H1 (cell line): Measurements from ENCODE around the gene NKAIN1. TPM values are rescaled to one million over a fixed set of nuclear protein-coding genes. Genes with fewer than 3 reads are reported as not detected.

Source experiments
- CTCF ChIA-PET: fragments of 300-600 bp; sonication (Branson Sonifier 250); formaldehyde crosslinking; loops from one replicate; lab custom pipeline; 2021; ENCODE audit not compliant: partially characterized antibody; lab: Charles Lee
- POLR2A ChIA-PET: fragments of 300-600 bp; sonication (Branson Sonifier 250); formaldehyde crosslinking; loops from one replicate; lab custom pipeline; 2021; ENCODE audit warnings: inconsistent platforms; ENCODE audit not compliant: partially characterized antibody; lab: Charles Lee
- DNase-seq, 2 experiments: peaks; one replicate each; pipeline versions ENCODE4 v3.0.0 to v3.0.0-alpha.2; 2010 to 2022; ENCODE audit warnings: low spot score in 2 of 2, low read depth in 1 of 2, mixed read lengths in 1 of 2
- FAIRE-seq: peaks from 2 replicates; lab custom pipeline; 2011; peaks lifted over from hg19 to GRCh38; lab: Jason Lieb, UNC
- H2AFZ ChIP-seq: 2 replicates; pipeline ENCODE4 v1.8.1; 2012; ENCODE audit warnings: low read length, inconsistent platforms
- H2AK5ac ChIP-seq: 2 replicates; pipeline ENCODE4 v1.6.1; 2013; ENCODE audit warnings: low read depth, low read length
- H2BK120ac ChIP-seq: replicated peaks from 2 replicates; pipeline ENCODE3; 2013; ENCODE audit warnings: low read depth, low read length, inconsistent platforms
- H2BK12ac ChIP-seq: 2 replicates; pipeline ENCODE4 v1.6.1; 2013; ENCODE audit warnings: low read depth, low read length
- H2BK15ac ChIP-seq: 2 replicates; pipeline ENCODE4 v1.6.1; 2013; ENCODE audit warnings: low read length
- H2BK20ac ChIP-seq: 2 replicates; pipeline ENCODE4 v1.6.1; 2013; ENCODE audit warnings: low read length
- H2BK5ac ChIP-seq: 2 replicates; pipeline ENCODE4 v1.6.1; 2013; ENCODE audit warnings: low read depth, low read length
- H3K14ac ChIP-seq: 2 replicates; pipeline ENCODE4 v1.6.1; 2013; ENCODE audit warnings: inconsistent platforms; ENCODE audit not compliant: insufficient read length
- H3K18ac ChIP-seq: 2 replicates; pipeline ENCODE4 v1.6.1; 2013; ENCODE audit warnings: low read length; ENCODE audit errors: extremely low read depth
- H3K23ac ChIP-seq: 2 replicates; pipeline ENCODE4 v1.6.1; 2013; ENCODE audit warnings: inconsistent platforms; ENCODE audit not compliant: insufficient read length
- H3K23me2 ChIP-seq: 2 replicates; pipeline ENCODE4 v1.6.1; 2013; ENCODE audit warnings: low read depth, low read length
- H3K27ac ChIP-seq: 2 replicates; pipeline ENCODE4 v1.6.1; 2011; ENCODE audit warnings: low read depth, low read length, inconsistent platforms
- H3K27me3 ChIP-seq, 4 experiments: replicated peaks in 1 of 4; 1 replicate in 1 of 4; 2 replicates in 3 of 4; pipeline versions ENCODE4 v1.6.1 to v1.8.1; 2011 to 2013; ENCODE audit warnings: low read length in 3 of 4, mild to moderate bottlenecking in 3 of 4, inconsistent platforms in 2 of 4, mixed read lengths in 2 of 4, moderate library complexity in 1 of 4; ENCODE audit not compliant: control insufficient read depth in 3 of 4, insufficient read depth in 3 of 4; ENCODE audit errors: extremely low read depth in 1 of 4
- H3K36me3 ChIP-seq, 4 experiments: 2 replicates each; pipeline versions ENCODE4 v1.6.1 to v1.8.1; 2011 to 2013; ENCODE audit warnings: mild to moderate bottlenecking in 4 of 4, low read length in 3 of 4, moderate library complexity in 2 of 4, control low read depth in 1 of 4, inconsistent platforms in 1 of 4; ENCODE audit not compliant: insufficient read depth in 4 of 4, control insufficient read depth in 2 of 4
- H3K4ac ChIP-seq: replicated peaks from 2 replicates; pipeline ENCODE3; 2013; ENCODE audit warnings: low read length, low read depth, mixed read lengths, inconsistent platforms; ENCODE audit not compliant: insufficient read length
- H3K4me1 ChIP-seq, 4 experiments: replicated peaks in 1 of 4; 1 replicate in 1 of 4; 2 replicates in 3 of 4; pipeline versions ENCODE4 v1.6.1 to v1.8.1; 2011 to 2013; ENCODE audit warnings: low read length in 3 of 4, inconsistent platforms in 2 of 4, mixed read lengths in 1 of 4; ENCODE audit not compliant: insufficient read depth in 4 of 4, control insufficient read depth in 3 of 4
- H3K4me2 ChIP-seq, 2 experiments: 2 replicates each; pipeline versions ENCODE4 v1.6.1 to v1.8.1; 2011 to 2013; ENCODE audit warnings: low read depth in 2 of 2, low read length in 2 of 2, control low read depth in 1 of 2, inconsistent platforms in 1 of 2, mild to moderate bottlenecking in 1 of 2; ENCODE audit not compliant: insufficient read depth in 1 of 2
- H3K4me3 ChIP-seq, 4 experiments: fragments of 200-600, 300-600 bp in 1 of 4; sonication (generic), shearing (Covaris generic), sonication (Bioruptor Twin) in 1 of 4; 2 replicates each; pipeline versions ENCODE4 v1.5.1 to v1.8.1; 2011 to 2016; ENCODE audit warnings: low read length in 4 of 4, low read depth in 3 of 4, control low read depth in 2 of 4, inconsistent platforms in 2 of 4, mild to moderate bottlenecking in 2 of 4, mixed read lengths in 1 of 4, moderate library complexity in 1 of 4; ENCODE audit not compliant: insufficient read depth in 2 of 4; ENCODE audit errors: extremely low read depth in 1 of 4
- H3K56ac ChIP-seq: replicated peaks from 2 replicates; pipeline ENCODE3; 2013; ENCODE audit warnings: low read depth, mild to moderate bottlenecking, mixed read lengths, low read length, inconsistent platforms; ENCODE audit not compliant: insufficient read length
- H3K79me1 ChIP-seq: 2 replicates; pipeline ENCODE4 v1.6.1; 2013; ENCODE audit warnings: low read depth, low read length, control low read depth
- H3K79me2 ChIP-seq, 2 experiments: 2 replicates each; pipeline versions ENCODE4 v1.6.1 to v1.8.1; 2012 to 2013; ENCODE audit warnings: low read length in 2 of 2, mild to moderate bottlenecking in 2 of 2, inconsistent platforms in 1 of 2; ENCODE audit not compliant: insufficient read depth in 2 of 2, control insufficient read depth in 1 of 2
- H3K9ac ChIP-seq, 4 experiments: replicated peaks in 1 of 4; 1 replicate in 1 of 4; 2 replicates in 3 of 4; pipeline versions ENCODE4 v1.6.1 to v1.8.1; 2011 to 2013; ENCODE audit warnings: low read depth in 3 of 4, low read length in 3 of 4, control low read depth in 2 of 4, mild to moderate bottlenecking in 2 of 4, moderate library complexity in 2 of 4, inconsistent platforms in 1 of 4; ENCODE audit errors: extremely low read depth in 1 of 4
- H3K9me3 ChIP-seq, 2 experiments: 2 replicates each; pipeline versions ENCODE4 v1.6.1 to v1.8.1; 2012 to 2013; ENCODE audit warnings: mild to moderate bottlenecking in 2 of 2, moderate library complexity in 2 of 2, control low read depth in 1 of 2, inconsistent platforms in 1 of 2, low read depth in 1 of 2, low read length in 1 of 2, mixed read lengths in 1 of 2; ENCODE audit not compliant: insufficient read depth in 2 of 2
- H4K20me1 ChIP-seq, 2 experiments: replicated peaks in 1 of 2; 2 replicates each; pipeline versions ENCODE3 to v1.8.1; 2011 to 2013; ENCODE audit warnings: inconsistent platforms in 2 of 2, low read length in 2 of 2, mild to moderate bottlenecking in 1 of 2; ENCODE audit not compliant: insufficient read depth in 2 of 2, control insufficient read depth in 1 of 2
- H4K5ac ChIP-seq: 2 replicates; pipeline ENCODE4 v1.6.1; 2013; ENCODE audit warnings: low read length, low read depth, mixed read lengths, inconsistent platforms; ENCODE audit not compliant: insufficient read length
- H4K8ac ChIP-seq: 2 replicates; pipeline ENCODE4 v1.8.0; 2013; ENCODE audit warnings: mild to moderate bottlenecking, moderate library complexity, low read length, inconsistent platforms; ENCODE audit not compliant: insufficient read depth; ENCODE audit errors: extremely low read depth
- H4K91ac ChIP-seq: replicated peaks from 2 replicates; pipeline ENCODE3; 2013; ENCODE audit warnings: low read length, mixed read lengths, inconsistent platforms; ENCODE audit not compliant: insufficient read length
- ATF2 ChIP-seq: IDR thresholded peaks from 2 replicates; pipeline ENCODE4 v1.6.1; 2012; ENCODE audit warnings: low read length, inconsistent platforms
- ATF3 ChIP-seq: IDR thresholded peaks from 2 replicates; pipeline ENCODE4 v1.6.1; 2011; ENCODE audit warnings: low read depth, mild to moderate bottlenecking, low read length; ENCODE audit not compliant: insufficient read depth
- BCL11A ChIP-seq, 2 experiments: IDR thresholded peaks; one replicate each; pipeline ENCODE4 v1.6.1; 2011; ENCODE audit warnings: low read depth in 2 of 2, low read length in 2 of 2, mild to moderate bottlenecking in 2 of 2
- CBX5 ChIP-seq: fragments of 300-800, 300-1000 bp; sonication (generic); IDR thresholded peaks from 2 replicates; pipeline ENCODE4 v1.7.1; 2016; ENCODE audit warnings: antibody characterized with exemption, low read length, low read depth
- MAX ChIP-seq: IDR thresholded peaks from 2 replicates; pipeline ENCODE4 v1.6.1; 2012; ENCODE audit warnings: inconsistent platforms
- NRF1 ChIP-seq: IDR thresholded peaks from 2 replicates; pipeline ENCODE4 v1.6.1; 2011; ENCODE audit warnings: mild to moderate bottlenecking, low read depth, low read length, improper control_type of control experiment
- PHF8 ChIP-seq: fragments of 200-600 bp; sonication (generic); conservative IDR thresholded peaks from 2 replicates; pipeline ENCODE4 v1.7.1; 2012; ENCODE audit warnings: low read depth, mild to moderate bottlenecking, inconsistent platforms, low read length, moderate library complexity
- POU5F1 ChIP-seq: IDR thresholded peaks from 2 replicates; pipeline ENCODE4 v1.6.1; 2011; ENCODE audit warnings: low read depth, mild to moderate bottlenecking, low read length, moderate library complexity
- SIN3A ChIP-seq, 2 experiments: IDR thresholded peaks in 1 of 2; conservative IDR thresholded peaks in 1 of 2; 2 replicates each; pipeline ENCODE4 v1.6.1; 2011 to 2012; ENCODE audit warnings: low read length in 2 of 2, improper control_type of control experiment in 1 of 2, low read depth in 1 of 2, mild to moderate bottlenecking in 1 of 2
- WGBS, 2 experiments: shearing (Covaris generic) in 1 of 2; methylation state at CpG; one replicate each; pipeline versions ENCODE4 v1.1.6 to v1.1.7; 2013 to 2015; ENCODE audit warnings: low lambda C conversion rate in 2 of 2, mixed read lengths in 2 of 2, inconsistent platforms in 1 of 2, low coverage in 1 of 2, missing lambda C conversion rate in 1 of 2; ENCODE audit not compliant: insufficient replicate concordance in 2 of 2, insufficient coverage in 1 of 2, insufficient read length in 1 of 2; ENCODE audit errors: extremely low coverage in 1 of 2, missing lambda C conversion rate in 1 of 2; 5-methylcytosine and 5-hydroxymethylcytosine counted together
- polyA plus RNA-seq, 7 experiments: library from polyadenylated mRNA; depleted of rRNA in 3 of 7; stranded (reverse) in 5 of 7; unstranded in 2 of 7; fragments of >200 nt in 5 of 7; fragments of 200-250 nt in 2 of 7; gene quantifications; 1 replicate in 5 of 7; 2 replicates in 1 of 7; 4 replicates in 1 of 7; pipeline versions ENCODE4 v1.2.1 to v1.2.3, GENCODE V29; 2011 to 2013; ENCODE audit warnings: missing spikeins in 2 of 7, mixed read lengths in 2 of 7
- total RNA-seq: library from RNA; stranded (reverse); fragmentation: NEBNext Ultra II Directional; extraction: Animal tissue kit (Norgen Biotek cat#: 25700); gene quantifications from 2 replicates; pipeline ENCODE4 v1.2.1, GENCODE V29; 2021

The NKAIN1 gene
- total and polyA plus RNA-seq, 2 of the 8 experiments (the other 6 are each of a cell fraction or from before 2014, with no cell fraction given): 59.3 to 66.9 TPM

GRCh38 chr1:31199236-31199790 is 40.4 kb downstream of the NKAIN1 start:
- H2BK15ac ChIP-seq: no peak overlapping the region
- H3K4ac ChIP-seq: no peak overlapping the region
- FAIRE-seq (no peak), DNase-seq (no peak)
- no peak overlapping the region for H3K27ac ChIP-seq
- POLR2A ChIA-PET: interaction anchor here (2.1 kb wide), 1 partner anchor 9 kb away, joined by 7 read pairs; no protein-coding TSS in a partner anchor
- no peak overlapping the region for H4K91ac ChIP-seq
- no peak overlapping the region for H3K56ac ChIP-seq
- H3K4me1 ChIP-seq: peaks cover 0 to 7% (median under 1%) of the 10 kb centered on the region in 4 experiments; a peak in 4 of 7 replicates
- H2BK12ac ChIP-seq: no peak overlapping the region
- H3K79me2 ChIP-seq: no peaks in the 10 kb centered on the region
- H3K9me3 ChIP-seq: no peaks in the 10 kb centered on the region
- 85% methylated on average over 8 of the region's 8 CpGs; no CpG with 5 or more reads in 1 of the 2 experiments for WGBS, 2 experiments
- H4K20me1 ChIP-seq: peaks cover 0 to 15% of the 10 kb centered on the region in 2 experiments
- CTCF ChIA-PET: interaction anchor here (0.6 to 4.2 kb wide), 10 partner anchors 10 to 349 kb away, joined by 3 to 34 read pairs (median 4); no protein-coding TSS in a partner anchor
- 0 out of 2 replicates have a peak overlapping the region, but pooled peaks have one; percentile 56 for H2BK5ac ChIP-seq
- peaks cover 2% of the 10 kb centered on the region; the same call in 1 of the 2 replicates for H3K79me1 ChIP-seq
- H3K4me2 ChIP-seq: no peak overlapping the region
- H4K8ac ChIP-seq: no peak overlapping the region; the same call in 1 of the 2 replicates
- no peak overlapping the region for H3K23ac ChIP-seq
- no peak overlapping the region for H2AFZ ChIP-seq
- no peak overlapping the region for H3K18ac ChIP-seq
- H3K27me3 ChIP-seq: no peaks in the 10 kb centered on the region
- H2AK5ac ChIP-seq: no peak overlapping the region
- H3K14ac ChIP-seq: no peak overlapping the region
- no peak overlapping the region for H4K5ac ChIP-seq
- no peak overlapping the region for H2BK20ac ChIP-seq
- H3K9ac ChIP-seq: no peak overlapping the region
- no peaks in the 10 kb centered on the region for H3K23me2 ChIP-seq
- H3K36me3 ChIP-seq: no peaks in the 10 kb centered on the region
- H3K4me3 ChIP-seq: no peak overlapping the region
- no peak overlapping the region for H2BK120ac ChIP-seq
- TF ChIP-seq POU5F1 (no peak), BCL11A (IDR thresholded peaks at IDR 0.05; ENCODE audit: low read depth in 2 of 2, low read length in 2 of 2) (no peak), CBX5 (no peak), ATF3 (no peak), PHF8 (no peak), NRF1 (no peak), SIN3A (conservative IDR thresholded peaks at IDR 0.05 in 1 of 2, IDR thresholded peaks at IDR 0.05 in 1 of 2; ENCODE audit: low read depth in 1 of 2, low read length in 2 of 2) (no peak), MAX (no peak), ATF2 (no peak)
